ENCODE data around the gene PGAP6.
"Not testable (repeated sequence)": the region's sequence is repeated elsewhere in the genome, so short reads cannot be mapped to it uniquely, and the experiment has no call there.

PGAP6 gene

GRCh38 chr16:397736-398332 is 16.1 kb upstream of the PGAP6 start:
- H3K27ac ChIP-seq (ENCODE audit: low read depth, low read length): peak overlapping the region; percentile 81
- H3K36me3 ChIP-seq (ENCODE audit: control insufficient read depth, insufficient read depth, low read length): peaks cover 3% of the 10 kb centered on the region
- H3K4me3 ChIP-seq (ENCODE audit: low read length): peak overlapping the region; percentile 29
- no peaks in the 10 kb centered on the region for H3K27me3 ChIP-seq (ENCODE audit: control insufficient read depth, insufficient read depth, low read length)
- H3K4me1 ChIP-seq (ENCODE audit: control insufficient read depth, insufficient read depth, low read length): peaks cover 8% of the 10 kb centered on the region
- no peak overlapping the region for H3K9ac ChIP-seq (ENCODE audit: low read length)

GRCh38 chr16:397135-397661 is 15.4 kb upstream of the PGAP6 start, which contains the start of gene NME4:
Gene NME4 (plus strand): TSS chr16:397199. CDS start chr16:397223, 24 bp downstream.
- H3K36me3 ChIP-seq (ENCODE audit: control insufficient read depth, insufficient read depth, low read length): peaks cover 3% of the 10 kb centered on the region
- peaks cover 6% of the 10 kb centered on the region for H3K4me1 ChIP-seq (ENCODE audit: control insufficient read depth, insufficient read depth, low read length)
- H3K4me3 ChIP-seq (ENCODE audit: low read length): peak within 1 kb of the TSS; percentile 76
- H3K27ac ChIP-seq (ENCODE audit: low read depth, low read length): peak within 1 kb of the TSS; percentile 92
- H3K9ac ChIP-seq (ENCODE audit: low read length): no peak within 1 kb of the TSS
- no peaks in the 10 kb centered on the region for H3K27me3 ChIP-seq (ENCODE audit: control insufficient read depth, insufficient read depth, low read length)

- Histone ChIP-seq H3K4me3 (ENCODE audit: low read length) (peak overlapping the region; percentile 76), H3K36me3 (ENCODE audit: control insufficient read depth, insufficient read depth, low read length) (peaks cover 3% of the 10 kb centered on the region), H3K27ac (ENCODE audit: low read depth, low read length) (peak overlapping the region; percentile 92), H3K9ac (ENCODE audit: low read length) (no peak overlapping the region), H3K27me3 (ENCODE audit: control insufficient read depth, insufficient read depth, low read length) (no peaks in the 10 kb centered on the region), H3K4me1 (ENCODE audit: control insufficient read depth, insufficient read depth, low read length) (peaks cover 6% of the 10 kb centered on the region)
These were observed 14.8 kb upstream of the PGAP6 start for GRCh38 chr16:396605-397004.

- Histone ChIP-seq H3K36me3 (ENCODE audit: control insufficient read depth, insufficient read depth, low read length) (peaks cover 3% of the 10 kb centered on the region), H3K4me1 (ENCODE audit: control insufficient read depth, insufficient read depth, low read length) (peaks cover 6% of the 10 kb centered on the region), H3K27ac (ENCODE audit: low read depth, low read length) (peak overlapping the region; percentile 92), H3K4me3 (ENCODE audit: low read length) (no peak overlapping the region), H3K27me3 (ENCODE audit: control insufficient read depth, insufficient read depth, low read length) (no peaks in the 10 kb centered on the region), H3K9ac (ENCODE audit: low read length) (no peak overlapping the region)
These were observed 14.4 kb upstream of the PGAP6 start for GRCh38 chr16:396199-396598.

GRCh38 chr16:392450-393030 is 10.8 kb upstream of the PGAP6 start:
- no peak overlapping the region for H3K9ac ChIP-seq (ENCODE audit: low read length)
- H3K36me3 ChIP-seq (ENCODE audit: control insufficient read depth, insufficient read depth, low read length): no peaks in the 10 kb centered on the region
- H3K4me1 ChIP-seq (ENCODE audit: control insufficient read depth, insufficient read depth, low read length): peaks cover 3% of the 10 kb centered on the region
- no peak overlapping the region for H3K27ac ChIP-seq (ENCODE audit: low read depth, low read length)
- H3K27me3 ChIP-seq (ENCODE audit: control insufficient read depth, insufficient read depth, low read length): no peaks in the 10 kb centered on the region
- no peak overlapping the region for H3K4me3 ChIP-seq (ENCODE audit: low read length)

- H3K36me3 ChIP-seq (ENCODE audit: control insufficient read depth, insufficient read depth, low read length): no peaks in the 10 kb centered on the region
- H3K4me1 ChIP-seq (ENCODE audit: control insufficient read depth, insufficient read depth, low read length): peaks cover 3% of the 10 kb centered on the region
- H3K9ac ChIP-seq (ENCODE audit: low read length): no peak overlapping the region
- H3K27ac ChIP-seq (ENCODE audit: low read depth, low read length): no peak overlapping the region
- H3K4me3 ChIP-seq (ENCODE audit: low read length): no peak overlapping the region
- H3K27me3 ChIP-seq (ENCODE audit: control insufficient read depth, insufficient read depth, low read length): no peaks in the 10 kb centered on the region
These were observed 10.1 kb upstream of the PGAP6 start for GRCh38 chr16:391885-392335.

- no peaks in the 10 kb centered on the region for H3K36me3 ChIP-seq (ENCODE audit: control insufficient read depth, insufficient read depth, low read length)
- H3K4me3 ChIP-seq (ENCODE audit: low read length): no peak overlapping the region
- peaks cover 5% of the 10 kb centered on the region for H3K4me1 ChIP-seq (ENCODE audit: control insufficient read depth, insufficient read depth, low read length)
- no peaks in the 10 kb centered on the region for H3K27me3 ChIP-seq (ENCODE audit: control insufficient read depth, insufficient read depth, low read length)
- H3K9ac ChIP-seq (ENCODE audit: low read length): no peak overlapping the region
- H3K27ac ChIP-seq (ENCODE audit: low read depth, low read length): peak overlapping the region; percentile 10
These were observed 7.6 kb upstream of the PGAP6 start for GRCh38 chr16:389352-389751.

- not testable (repeated sequence) for H3K9ac ChIP-seq (ENCODE audit: low read length); H3K27me3 ChIP-seq (ENCODE audit: control insufficient read depth, insufficient read depth, low read length); H3K4me1 ChIP-seq (ENCODE audit: control insufficient read depth, insufficient read depth, low read length); H3K4me3 ChIP-seq (ENCODE audit: low read length); H3K36me3 ChIP-seq (ENCODE audit: control insufficient read depth, insufficient read depth, low read length)
- H3K27ac ChIP-seq (ENCODE audit: low read depth, low read length): peak overlapping the region; percentile 45
These were observed 6.2 kb upstream of the PGAP6 start for GRCh38 chr16:387761-388666.

GRCh38 chr16:386641-387156 is 4.9 kb upstream of the PGAP6 start:
- Histone ChIP-seq H3K27ac (ENCODE audit: low read depth, low read length) (peak overlapping the region; percentile 55), H3K36me3 (ENCODE audit: control insufficient read depth, insufficient read depth, low read length) (no peaks in the 10 kb centered on the region), H3K4me1 (ENCODE audit: control insufficient read depth, insufficient read depth, low read length) (peaks cover 5% of the 10 kb centered on the region), H3K27me3 (ENCODE audit: control insufficient read depth, insufficient read depth, low read length) (no peaks in the 10 kb centered on the region), H3K9ac (ENCODE audit: low read length) (no peak overlapping the region), H3K4me3 (ENCODE audit: low read length) (no peak overlapping the region)

GRCh38 chr16:383326-384051 is 1.7 kb upstream of the PGAP6 start:
- Histone ChIP-seq H3K9ac (ENCODE audit: low read length) (no peak overlapping the region), H3K4me1 (ENCODE audit: control insufficient read depth, insufficient read depth, low read length) (peaks cover 5% of the 10 kb centered on the region), H3K36me3 (ENCODE audit: control insufficient read depth, insufficient read depth, low read length) (no peaks in the 10 kb centered on the region), H3K4me3 (ENCODE audit: low read length) (peak overlapping the region; percentile 34), H3K27ac (ENCODE audit: low read depth, low read length) (no peak overlapping the region), H3K27me3 (ENCODE audit: control insufficient read depth, insufficient read depth, low read length) (no peaks in the 10 kb centered on the region)

GRCh38 chr16:381012-381788 is 578 bp downstream of the PGAP6 start:
- Histone ChIP-seq H3K4me1 (ENCODE audit: control insufficient read depth, insufficient read depth, low read length) (peaks cover 2% of the 10 kb centered on the region), H3K9ac (ENCODE audit: low read length) (peak overlapping the region; percentile 24), H3K27ac (ENCODE audit: low read depth, low read length) (no peak overlapping the region), H3K4me3 (ENCODE audit: low read length) (peak overlapping the region; percentile 74), H3K27me3 (ENCODE audit: control insufficient read depth, insufficient read depth, low read length) (no peaks in the 10 kb centered on the region), H3K36me3 (ENCODE audit: control insufficient read depth, insufficient read depth, low read length) (peaks cover 4% of the 10 kb centered on the region)

All from rectal smooth muscle tissue (tissue), 1 donor.